ENCODE data around the gene ARL10. TPM values are rescaled to one million over a fixed set of nuclear protein-coding genes. Genes with fewer than 3 reads are reported as not detected.
A peak's percentile ranks its signal among the peaks of the same experiment; 100 is the strongest.

Gene ARL10
- total RNA-seq, 1 donor from 2014 or later = 14.5 TPM

GRCh38 chr5:176429972-176430371 lies 64.7 kb downstream of the ARL10 start:
- H3K4me1 Mint-ChIP-seq (ENCODE audit: unreplicated experiment) = no peaks in the 10 kb centered on the region
- H3K9me3 Mint-ChIP-seq (ENCODE audit: unreplicated experiment) = peaks cover 6% of the 10 kb centered on the region
- no peak for DNase-seq (ENCODE audit: low spot score)
- H3K4me3 Mint-ChIP-seq (ENCODE audit: unreplicated experiment) = no peak overlapping the region
- TF ChIP-seq CTCF (IDR thresholded peaks at IDR 0.05; ENCODE audit: unreplicated experiment) = no peak
- H3K27me3 Mint-ChIP-seq (ENCODE audit: unreplicated experiment) = peaks cover 7% of the 10 kb centered on the region
- H3K36me3 Mint-ChIP-seq (ENCODE audit: low read depth, unreplicated experiment) = peaks cover 4% of the 10 kb centered on the region
- H3K27ac Mint-ChIP-seq (ENCODE audit: unreplicated experiment) = no peak overlapping the region

Small RNA genes lying within 50 kb of the gene (microRNA-seq; reads per million reads assigned to microRNA genes)
- gene MIR1271 (ENCODE audit: unreplicated experiment) = 3.6 reads per million, percentile 42 among the genes with 10 or more reads in this experiment

Other genes starting within 250 kb of the ARL10 start
- gene SIMC1, start 127.1 kb upstream of the ARL10 start, total RNA-seq (ENCODE audit: unreplicated experiment) = 17.5 TPM
- 122 TPM for gene KIAA1191, start 3.7 kb upstream of the ARL10 start, total RNA-seq (ENCODE audit: unreplicated experiment)
- gene NOP16, start 23.1 kb downstream of the ARL10 start, total RNA-seq (ENCODE audit: unreplicated experiment) = 11.9 TPM
- 88.3 TPM for gene HIGD2A, start 23.3 kb downstream of the ARL10 start, total RNA-seq (ENCODE audit: unreplicated experiment)
- gene CLTB, start 51.1 kb downstream of the ARL10 start, total RNA-seq (ENCODE audit: unreplicated experiment) = 35.2 TPM
- gene FAF2, start 82.9 kb downstream of the ARL10 start, total RNA-seq (ENCODE audit: unreplicated experiment) = 40.6 TPM
- gene RNF44, start 171.9 kb downstream of the ARL10 start, total RNA-seq (ENCODE audit: unreplicated experiment) = 103 TPM
- gene CDHR2, start 183.9 kb downstream of the ARL10 start, total RNA-seq (ENCODE audit: unreplicated experiment) = 0.85 TPM
- gene GPRIN1, start 244.7 kb downstream of the ARL10 start, total RNA-seq (ENCODE audit: unreplicated experiment) = 3.9 TPM

Data from endothelial cell (in vitro differentiated cells).